HG03565 (cell line): ENCODE results near the gene CLASP1.
A peak's percentile ranks its signal among the peaks of the same experiment; 100 is the strongest.
"Not testable (repeated sequence)": the region's sequence is repeated elsewhere in the genome, so short reads cannot be mapped to it uniquely, and the experiment has no call there.

Experiments
- ATAC-seq: cut with Tn5 transposase; IDR thresholded peaks from one replicate; pipeline ENCODE4 v1.9.1; 2021; ENCODE audit warnings: mild to moderate bottlenecking, moderate library complexity; ENCODE audit not compliant: unreplicated experiment

Gene CLASP1

DNA sequence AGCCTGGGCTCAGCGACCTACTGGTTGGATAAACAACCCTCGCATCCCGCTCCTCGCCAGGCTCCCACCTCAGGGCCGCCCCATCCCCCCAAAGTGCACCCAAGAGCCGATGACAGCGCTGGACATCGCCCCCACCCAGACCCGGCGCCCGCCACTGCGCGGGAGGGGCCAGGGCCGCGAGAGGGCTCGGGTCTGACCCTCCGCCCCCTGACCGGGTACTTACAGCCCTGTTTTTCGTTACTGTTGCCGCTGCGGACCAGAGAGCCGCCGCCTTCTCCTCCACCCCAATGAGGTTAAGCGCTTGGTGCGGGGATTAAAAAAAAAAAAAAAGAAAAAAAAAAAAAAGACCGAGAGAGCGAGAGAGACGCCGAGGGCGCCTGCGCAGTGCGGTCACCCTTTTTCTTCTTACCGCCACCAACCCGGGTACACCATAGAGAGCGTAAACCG lies at the start of gene CLASP1:
TSS of gene CLASP1 (minus strand) at position 314 of the 447 bp plus-strand sequence. CDS start 43,567 bp downstream, outside the sequence.
- peak; percentile 19 for ATAC-seq

DNA sequence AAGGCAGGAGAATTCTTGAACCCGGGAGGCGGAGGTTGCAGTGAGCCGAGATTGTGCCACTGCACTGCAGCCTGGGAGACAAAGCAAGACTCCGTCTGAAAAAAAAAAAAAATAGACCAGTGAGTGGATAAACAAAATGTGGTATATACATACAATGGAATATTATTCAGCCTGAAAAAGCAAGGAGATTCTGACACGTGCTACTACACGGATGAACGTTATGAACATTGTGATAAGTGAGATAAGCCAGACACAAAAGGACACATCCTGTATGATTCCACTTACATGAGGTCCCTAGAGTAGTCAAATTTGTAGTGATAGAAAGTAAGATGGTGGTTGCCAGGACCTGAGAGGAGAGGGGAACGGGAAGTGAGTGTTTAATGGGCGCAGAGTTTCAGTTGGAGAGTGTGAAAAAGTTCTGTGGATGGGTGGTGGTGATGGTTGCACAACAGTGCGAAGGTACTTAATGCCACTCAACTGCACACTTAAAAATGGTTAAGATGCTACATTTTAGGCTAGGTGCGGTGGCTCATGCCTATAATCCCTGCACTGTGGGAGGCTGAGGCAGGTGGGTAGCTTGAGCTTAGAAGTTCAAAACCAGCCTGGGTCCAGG lies 49.2 kb upstream of the CLASP1 start:
- no peak for ATAC-seq

GRCh38 chr2:121697108-121697631 lies 47.9 kb upstream of the CLASP1 start:
- no peak for ATAC-seq

GRCh38 chr2:121696410-121696930 lies 47.2 kb upstream of the CLASP1 start:
- ATAC-seq = no peak

- no peak for ATAC-seq
Observed at GRCh38 chr2:121695171-121695451, 45.8 kb upstream of the CLASP1 start.

DNA sequence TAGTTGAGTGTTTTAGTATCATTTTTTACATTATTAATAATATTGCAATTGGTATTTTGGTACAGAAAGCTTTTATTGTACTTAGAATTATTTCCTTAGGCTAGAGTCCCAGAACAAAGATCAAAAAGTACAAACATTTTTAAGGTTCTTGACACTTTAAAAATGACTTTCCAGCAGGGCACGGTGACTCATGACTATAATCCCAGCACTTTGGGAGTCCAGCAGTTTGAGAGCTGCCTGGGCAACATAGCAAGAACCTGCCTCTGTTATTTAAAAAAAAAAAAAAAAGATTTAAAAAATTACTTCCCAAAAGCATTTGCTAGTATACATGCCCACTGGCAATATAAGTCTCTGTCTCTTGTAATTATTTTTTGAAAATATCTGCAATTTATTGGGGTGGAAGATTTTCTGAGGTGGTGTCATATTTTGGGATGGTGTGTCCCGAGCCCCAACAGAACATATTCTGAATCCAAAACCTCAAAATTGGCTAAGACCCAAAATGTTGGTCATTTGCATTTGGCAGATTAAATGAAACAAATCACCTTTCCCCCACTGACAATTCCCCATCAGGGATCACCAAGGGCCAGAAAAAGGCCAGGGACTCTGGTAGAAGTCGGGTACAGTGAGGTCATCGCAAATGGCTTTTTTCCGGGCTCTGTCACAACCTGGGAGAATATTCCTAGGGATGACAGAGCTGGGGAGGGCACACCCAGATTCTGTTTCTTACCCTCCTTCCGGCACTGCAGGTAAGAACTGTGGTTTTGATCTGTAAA lies 45.3 kb upstream of the CLASP1 start:
- no peak for ATAC-seq

DNA sequence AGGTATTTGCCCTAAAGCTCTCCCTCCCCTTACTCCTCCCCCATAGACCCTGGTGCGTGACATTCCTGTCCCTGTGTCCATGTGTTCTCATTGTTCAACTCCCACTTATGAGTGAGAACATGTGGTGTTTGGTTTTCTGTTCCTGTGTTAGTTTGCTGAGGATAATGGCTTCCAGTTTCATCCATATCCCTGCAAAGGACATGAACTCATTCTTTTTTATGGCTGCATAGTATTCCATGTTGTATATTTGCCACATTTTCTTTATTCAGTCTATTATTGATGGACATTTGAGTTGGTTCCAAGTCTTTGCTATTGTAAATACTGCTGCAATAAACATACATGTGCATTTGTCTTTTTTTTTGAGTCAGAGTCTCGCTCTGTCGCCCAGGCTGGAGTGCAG lies 41.3 kb upstream of the CLASP1 start:
- ATAC-seq = not testable (repeated sequence)

GRCh38 chr2:121690095-121690494 lies 40.8 kb upstream of the CLASP1 start:
- ATAC-seq = no peak

DNA sequence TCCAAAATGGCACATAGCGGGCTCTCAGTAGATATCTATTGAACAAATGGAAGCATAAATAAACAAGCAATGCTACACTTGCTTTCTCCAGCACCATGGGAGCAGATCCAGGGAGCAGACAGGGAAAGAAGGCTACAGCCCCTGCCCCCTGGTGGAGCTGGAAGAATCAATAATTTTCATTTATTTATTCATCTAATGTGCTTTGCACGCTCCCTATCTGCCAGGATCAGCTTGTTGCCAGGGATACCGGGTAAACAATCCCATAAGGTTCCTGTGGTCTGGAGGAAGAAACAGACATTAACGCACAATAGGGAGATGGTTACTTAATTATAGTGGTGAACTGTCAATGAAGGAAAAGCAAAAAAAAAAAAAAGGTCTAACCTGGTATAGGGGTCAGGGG lies 40.1 kb upstream of the CLASP1 start:
- ATAC-seq = no peak

GRCh38 chr2:121688820-121689219 lies 39.6 kb upstream of the CLASP1 start:
- ATAC-seq = no peak

DNA sequence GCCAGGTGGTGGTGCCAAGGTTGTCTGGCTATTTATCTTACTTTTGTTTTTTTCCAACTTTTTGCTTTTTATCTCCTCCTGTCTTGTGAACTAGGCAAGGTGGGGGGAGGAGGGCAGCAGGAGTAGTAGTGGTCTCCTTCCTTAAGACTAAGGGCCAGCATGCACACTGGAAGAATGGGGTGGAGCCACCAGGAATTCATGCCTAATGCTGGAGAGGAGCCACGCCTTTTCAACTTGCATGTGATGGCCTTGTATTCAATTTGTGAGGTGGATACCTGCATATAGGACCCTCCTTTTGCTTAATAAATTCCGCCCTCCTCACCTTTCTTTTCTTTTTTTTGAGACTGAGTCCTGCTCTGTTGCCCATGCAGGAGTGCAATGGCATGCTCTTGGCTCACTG lies 37.6 kb upstream of the CLASP1 start:
- ATAC-seq = no peak

DNA sequence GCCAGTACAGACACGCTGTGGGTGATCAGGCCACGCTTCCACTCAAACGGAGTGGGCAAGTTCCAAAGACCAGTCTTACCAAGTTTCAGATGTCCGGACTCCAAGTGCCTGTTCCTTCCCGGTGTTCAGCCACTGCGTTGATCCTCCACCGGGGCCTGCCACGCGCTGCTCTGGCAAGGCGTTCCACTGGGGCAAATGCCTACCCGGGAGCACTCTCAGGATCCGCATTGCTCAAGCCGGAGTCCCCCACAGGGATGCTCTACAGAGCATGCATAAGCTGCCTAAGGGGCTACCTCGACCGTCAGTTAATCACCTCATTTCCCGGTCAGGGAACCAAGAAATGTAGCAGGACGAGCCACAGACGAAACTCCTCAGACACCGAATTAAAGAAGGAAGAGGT lies 37.0 kb upstream of the CLASP1 start:
- no peak for ATAC-seq

DNA sequence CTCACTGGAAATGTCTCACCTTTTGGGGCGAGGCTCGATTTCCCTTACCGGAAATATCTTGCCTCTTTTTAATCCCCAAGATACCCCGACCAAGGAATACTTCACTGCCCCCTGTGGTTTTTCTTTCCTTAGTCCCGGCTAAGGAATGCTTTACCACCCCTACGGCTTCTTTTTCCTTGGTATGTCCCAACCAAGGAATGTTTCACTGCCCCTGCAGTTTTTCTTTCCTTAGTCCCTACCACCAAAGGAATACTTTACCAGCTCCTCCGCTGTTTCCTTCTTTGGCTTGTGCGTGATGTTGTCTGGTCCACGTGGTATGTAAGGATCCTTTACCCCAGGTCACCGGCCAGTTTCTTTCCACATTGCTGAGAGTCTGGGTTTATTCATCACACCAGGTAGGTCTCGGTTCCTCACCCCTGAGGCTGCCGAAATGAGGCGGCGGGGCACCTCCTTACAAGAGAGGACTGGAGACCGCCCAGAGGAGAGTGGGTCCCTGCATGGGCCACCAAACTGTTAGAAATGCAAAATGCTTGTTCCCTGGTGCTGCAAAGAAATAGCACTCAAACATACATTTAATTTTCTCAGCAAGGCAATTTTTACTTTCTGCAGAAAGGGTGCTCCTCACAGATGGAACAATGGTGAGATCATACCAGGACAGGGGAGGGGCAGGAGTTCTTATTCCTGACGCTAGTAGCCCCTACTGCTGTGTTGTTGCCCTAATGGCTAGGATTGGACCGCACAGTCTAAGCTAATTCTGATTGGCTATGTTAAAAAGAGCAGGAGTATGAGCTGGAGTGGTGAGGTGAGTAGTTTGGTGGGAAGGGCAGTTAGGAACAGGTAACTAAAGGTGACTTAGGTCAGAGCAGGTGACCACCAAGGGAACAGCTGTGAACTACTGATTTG lies 33.4 kb upstream of the CLASP1 start:
- ATAC-seq = no peak

DNA sequence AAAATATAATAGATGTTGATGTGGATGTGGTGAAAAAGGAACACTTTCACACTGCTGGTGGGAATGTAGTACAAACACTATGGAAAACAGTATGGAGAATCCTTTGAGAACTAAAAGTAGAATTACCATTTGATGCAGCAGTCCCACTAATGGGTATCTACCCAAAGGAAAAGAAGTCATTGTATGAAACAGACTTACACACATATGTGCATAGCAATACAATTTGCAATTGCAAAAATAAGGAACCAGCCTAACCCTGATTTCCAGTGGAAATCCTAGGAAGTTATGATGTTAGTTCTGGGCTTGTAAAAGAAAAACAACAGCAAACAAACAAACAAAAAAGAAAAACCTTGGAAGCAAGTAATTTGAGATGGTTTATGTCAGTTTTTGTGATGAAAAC lies 28.6 kb upstream of the CLASP1 start:
- ATAC-seq = no peak

DNA sequence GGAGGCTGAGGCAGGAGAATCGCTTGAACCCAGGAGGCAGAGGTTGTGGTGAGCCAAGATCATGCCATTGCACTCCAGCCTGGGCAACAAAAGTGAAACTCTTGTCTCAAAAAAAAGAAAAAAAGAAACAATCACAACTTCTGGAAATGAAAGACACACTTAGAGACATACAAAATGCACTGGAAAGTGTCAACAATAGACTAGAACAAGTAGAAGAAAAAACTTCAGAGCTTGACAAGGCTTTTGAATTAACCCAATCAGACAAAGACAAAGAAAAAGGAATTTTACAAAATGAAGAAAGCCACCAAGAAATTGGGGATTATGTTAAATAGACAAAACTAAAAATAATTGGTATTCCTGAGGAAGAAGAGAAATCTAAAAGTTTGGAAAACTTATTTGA lies 22.4 kb upstream of the CLASP1 start:
- ATAC-seq = not testable (repeated sequence)

DNA sequence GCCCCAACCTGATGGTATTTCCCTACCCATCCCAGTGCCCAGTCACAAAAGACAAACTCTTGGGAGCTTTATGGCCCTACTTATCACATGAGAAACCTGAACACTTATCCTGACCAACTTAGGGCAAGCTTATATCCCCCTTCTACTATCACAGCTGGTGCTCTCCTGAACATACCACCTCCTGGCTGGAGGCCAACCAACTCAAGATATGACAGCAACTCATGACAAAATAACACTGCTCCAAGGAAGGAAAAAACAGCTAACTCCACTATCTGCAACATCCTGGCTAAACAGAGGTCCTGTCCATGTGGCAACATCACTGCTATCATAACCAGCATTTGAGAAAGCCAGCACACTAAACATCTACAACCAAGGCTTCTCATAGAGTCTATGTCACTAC lies 20.9 kb upstream of the CLASP1 start:
- no peak for ATAC-seq

DNA sequence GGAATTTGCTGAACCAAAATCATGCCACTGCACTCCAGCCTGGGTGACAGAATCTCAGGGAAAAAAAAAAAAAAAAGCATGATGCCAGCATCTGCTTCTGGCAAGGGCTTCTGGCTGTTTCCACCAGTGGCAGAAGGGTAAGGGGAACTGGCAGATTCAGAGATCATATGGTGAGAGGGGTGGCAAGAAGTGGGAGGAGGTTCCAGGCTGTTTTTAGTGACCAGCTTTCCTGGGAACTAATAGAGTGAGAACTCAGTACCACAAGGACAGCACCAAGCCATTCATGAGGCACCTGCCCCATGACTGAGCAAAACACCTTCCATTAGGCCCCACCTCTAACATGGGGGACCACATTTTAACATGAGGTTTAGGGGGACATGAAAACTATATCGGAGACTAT lies 18.4 kb upstream of the CLASP1 start:
- no peak for ATAC-seq

DNA sequence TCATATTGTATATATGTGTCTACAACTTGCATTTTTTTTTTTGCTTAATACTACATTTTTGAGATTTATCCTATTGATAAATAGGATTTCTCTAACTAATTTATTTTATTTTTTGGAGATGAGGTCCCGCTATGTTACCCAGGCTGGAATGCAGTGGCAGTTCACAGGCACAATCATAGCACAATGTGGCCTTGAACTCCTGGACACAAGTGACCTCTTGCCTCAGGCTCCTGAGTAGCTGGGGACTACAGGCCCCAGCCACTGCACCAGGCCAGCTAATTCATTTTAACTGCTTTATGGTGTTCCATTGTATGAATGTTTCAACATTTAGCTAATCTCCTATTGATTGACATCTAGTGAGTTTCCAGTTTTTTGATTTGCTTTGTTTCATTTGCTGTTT lies 16.8 kb upstream of the CLASP1 start:
- no peak for ATAC-seq

- ATAC-seq = no peak
Observed at GRCh38 chr2:121665504-121665903, 16.2 kb upstream of the CLASP1 start.

- ATAC-seq = no peak
Observed at GRCh38 chr2:121664713-121665112, 15.5 kb upstream of the CLASP1 start.

- no peak for ATAC-seq
Observed at GRCh38 chr2:121664086-121664485, 14.8 kb upstream of the CLASP1 start.
